Rectal smooth muscle tissue (tissue), 1 donor: ENCODE measurements around the gene NAV3.

Source experiments
- H3K27ac ChIP-seq: one replicate; pipeline ENCODE4 v1.7.0; 2013; ENCODE audit warnings: low read depth, low read length, inconsistent platforms
- H3K27me3 ChIP-seq: one replicate; pipeline ENCODE4 v1.7.0; 2013; ENCODE audit warnings: low read length; ENCODE audit not compliant: control insufficient read depth, insufficient read depth
- H3K36me3 ChIP-seq: one replicate; pipeline ENCODE4 v1.7.0; 2013; ENCODE audit warnings: low read length; ENCODE audit not compliant: control insufficient read depth, insufficient read depth
- H3K4me1 ChIP-seq: one replicate; pipeline ENCODE4 v1.7.0; 2013; ENCODE audit warnings: low read length; ENCODE audit not compliant: control insufficient read depth, insufficient read depth
- H3K4me3 ChIP-seq: one replicate; pipeline ENCODE4 v1.7.0; 2013; ENCODE audit warnings: low read length
- H3K9ac ChIP-seq: one replicate; pipeline ENCODE4 v1.7.0; 2013; ENCODE audit warnings: low read length

NAV3 gene

DNA sequence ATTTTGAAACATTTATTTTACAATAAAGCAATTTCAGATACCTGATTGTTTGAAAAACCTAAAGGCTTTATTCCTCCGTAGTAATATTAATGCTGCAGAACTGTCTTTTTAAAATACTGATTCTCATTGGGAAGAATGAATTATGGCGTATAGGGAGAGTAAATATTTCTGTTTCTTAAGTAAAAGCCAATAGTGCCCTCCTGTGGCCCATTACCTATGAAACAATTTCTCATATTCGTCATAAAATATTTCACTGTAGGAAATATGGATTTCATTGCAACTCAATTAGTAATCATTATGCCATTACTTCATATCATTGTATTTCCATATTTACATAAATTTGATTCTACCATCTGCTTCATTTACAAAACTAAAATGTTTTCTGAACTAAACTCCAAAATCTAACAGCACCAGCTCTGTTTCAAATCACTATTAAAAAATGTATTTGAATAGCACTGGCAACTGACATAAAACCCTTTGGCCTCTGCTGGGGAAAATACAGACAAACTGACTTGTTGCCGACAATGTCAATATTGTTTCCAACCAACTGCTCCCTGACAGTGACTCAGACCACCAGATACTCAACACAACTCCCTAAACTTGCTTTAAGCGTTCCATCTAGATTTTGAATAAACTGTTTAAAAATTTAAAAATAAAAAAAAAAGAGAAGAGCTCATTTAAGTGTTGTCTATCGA is 290.3 kb downstream of the NAV3 start:
- H3K9ac ChIP-seq: no peak overlapping the region
- H3K27me3 ChIP-seq: no peaks in the 10 kb centered on the region
- no peaks in the 10 kb centered on the region for H3K36me3 ChIP-seq
- H3K27ac ChIP-seq: no peak overlapping the region
- H3K4me3 ChIP-seq: no peak overlapping the region
- H3K4me1 ChIP-seq: no peaks in the 10 kb centered on the region

DNA sequence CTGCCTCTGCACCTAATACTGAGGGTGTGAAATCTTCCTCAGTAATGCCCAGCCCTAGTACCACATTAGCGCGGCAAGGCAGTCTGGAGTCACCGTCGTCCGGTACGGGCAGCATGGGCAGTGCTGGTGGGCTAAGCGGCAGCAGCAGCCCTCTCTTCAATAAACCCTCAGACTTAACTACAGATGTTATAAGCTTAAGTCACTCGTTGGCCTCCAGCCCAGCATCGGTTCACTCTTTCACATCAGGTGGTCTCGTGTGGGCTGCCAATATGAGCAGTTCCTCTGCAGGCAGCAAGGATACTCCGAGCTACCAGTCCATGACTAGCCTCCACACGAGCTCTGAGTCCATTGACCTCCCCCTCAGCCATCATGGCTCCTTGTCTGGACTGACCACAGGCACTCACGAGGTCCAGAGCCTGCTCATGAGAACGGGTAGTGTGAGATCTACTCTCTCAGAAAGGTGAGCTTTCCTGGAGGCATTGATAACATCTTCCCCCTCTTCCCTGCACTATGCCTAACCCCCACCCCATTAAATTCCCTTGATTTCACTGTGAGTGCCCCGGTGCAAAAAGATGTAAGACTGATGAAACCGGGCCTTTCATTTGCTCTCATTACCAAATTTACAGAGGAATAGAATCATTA is 291.4 kb downstream of the NAV3 start:
- no peaks in the 10 kb centered on the region for H3K4me1 ChIP-seq
- no peak overlapping the region for H3K9ac ChIP-seq
- no peaks in the 10 kb centered on the region for H3K27me3 ChIP-seq
- H3K4me3 ChIP-seq: no peak overlapping the region
- no peak overlapping the region for H3K27ac ChIP-seq
- H3K36me3 ChIP-seq: no peaks in the 10 kb centered on the region

DNA sequence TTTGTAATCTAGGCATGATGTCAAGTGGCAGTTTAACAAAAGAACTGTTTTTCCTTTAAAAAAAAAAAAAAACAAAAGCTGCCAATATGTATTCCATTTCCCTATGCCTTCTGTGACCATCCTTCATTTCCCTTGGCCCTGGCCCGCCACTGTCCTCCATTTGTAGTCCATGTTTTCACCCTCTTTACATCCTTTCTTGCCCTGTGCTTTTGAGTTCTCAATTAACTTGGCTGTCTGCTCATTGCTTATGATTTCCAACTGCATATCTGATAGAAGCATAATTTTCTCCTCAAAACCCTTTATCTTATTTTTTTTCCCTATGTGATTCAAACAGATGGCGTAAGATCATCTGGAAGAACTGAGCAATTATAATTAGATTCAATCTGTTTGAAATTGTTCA is 297.5 kb downstream of the NAV3 start:
- Histone ChIP-seq H3K9ac (no peak overlapping the region), H3K27ac (no peak overlapping the region), H3K4me1 (no peaks in the 10 kb centered on the region), H3K4me3 (no peak overlapping the region), H3K27me3 (no peaks in the 10 kb centered on the region), H3K36me3 (no peaks in the 10 kb centered on the region)

DNA sequence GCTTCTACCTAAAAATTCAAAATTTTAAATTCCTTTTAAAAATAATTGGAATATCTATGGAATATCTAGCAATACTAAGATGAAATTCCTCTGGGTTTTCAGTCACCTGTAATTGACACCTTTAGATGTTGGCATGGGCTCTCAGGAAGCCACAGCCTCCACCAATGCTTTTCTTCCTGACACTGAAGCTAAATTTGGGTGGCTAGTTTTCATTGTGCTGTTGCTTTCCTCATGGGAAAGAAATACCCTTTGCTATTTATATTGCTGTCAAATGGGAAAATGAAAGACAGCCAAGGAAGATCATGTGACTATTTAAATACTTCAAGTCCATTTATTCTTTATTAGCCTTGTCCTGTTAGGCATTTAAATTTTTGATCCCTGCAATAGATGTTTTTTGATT is 313.0 kb downstream of the NAV3 start:
- H3K4me1 ChIP-seq: no peaks in the 10 kb centered on the region
- no peak overlapping the region for H3K4me3 ChIP-seq
- H3K27ac ChIP-seq: no peak overlapping the region
- H3K27me3 ChIP-seq: no peaks in the 10 kb centered on the region
- no peak overlapping the region for H3K9ac ChIP-seq
- no peaks in the 10 kb centered on the region for H3K36me3 ChIP-seq

DNA sequence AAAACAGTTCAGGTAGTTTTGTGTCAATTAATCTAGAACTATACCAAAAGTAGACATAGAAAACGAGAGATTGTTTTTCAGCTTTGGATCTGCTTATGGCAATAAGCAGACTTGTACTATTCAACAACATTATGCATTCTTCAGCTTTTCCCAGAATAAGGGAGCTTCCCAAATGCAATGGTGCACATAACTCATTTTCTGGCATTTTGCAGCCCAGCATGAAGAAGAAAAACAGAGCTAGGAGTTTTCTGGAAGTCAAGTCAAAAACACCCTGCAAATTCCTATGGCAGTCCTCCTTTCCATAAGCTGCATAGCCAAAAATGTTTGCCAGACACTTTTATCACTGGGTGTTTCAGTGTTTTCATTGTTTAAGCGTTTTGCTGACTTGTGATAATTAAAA is 314.7 kb downstream of the NAV3 start:
- Histone ChIP-seq H3K4me1 (no peaks in the 10 kb centered on the region), H3K4me3 (no peak overlapping the region), H3K27me3 (no peaks in the 10 kb centered on the region), H3K9ac (no peak overlapping the region), H3K36me3 (no peaks in the 10 kb centered on the region), H3K27ac (no peak overlapping the region)

DNA sequence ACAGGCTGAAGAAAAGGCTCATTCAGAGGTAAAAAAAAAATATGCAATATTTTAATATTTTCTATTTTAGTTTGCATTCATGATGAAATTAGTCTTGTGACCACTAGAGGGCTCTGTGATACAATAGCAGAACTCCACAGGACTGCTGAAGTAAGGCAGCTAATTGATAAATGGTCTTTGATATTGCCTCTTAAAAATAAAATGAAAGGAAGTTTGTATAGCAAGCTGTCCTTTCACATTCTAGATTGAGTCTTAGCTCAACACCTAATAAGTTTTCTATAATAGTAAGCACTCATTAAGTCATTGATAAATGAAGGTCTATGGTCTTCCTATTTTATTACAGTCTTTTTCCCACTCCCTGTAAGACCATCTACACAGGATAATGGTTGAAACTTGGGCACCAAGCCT is 315.7 kb downstream of the NAV3 start:
- no peak overlapping the region for H3K9ac ChIP-seq
- H3K4me3 ChIP-seq: no peak overlapping the region
- no peaks in the 10 kb centered on the region for H3K36me3 ChIP-seq
- H3K27ac ChIP-seq: no peak overlapping the region
- no peaks in the 10 kb centered on the region for H3K27me3 ChIP-seq
- H3K4me1 ChIP-seq: no peaks in the 10 kb centered on the region

DNA sequence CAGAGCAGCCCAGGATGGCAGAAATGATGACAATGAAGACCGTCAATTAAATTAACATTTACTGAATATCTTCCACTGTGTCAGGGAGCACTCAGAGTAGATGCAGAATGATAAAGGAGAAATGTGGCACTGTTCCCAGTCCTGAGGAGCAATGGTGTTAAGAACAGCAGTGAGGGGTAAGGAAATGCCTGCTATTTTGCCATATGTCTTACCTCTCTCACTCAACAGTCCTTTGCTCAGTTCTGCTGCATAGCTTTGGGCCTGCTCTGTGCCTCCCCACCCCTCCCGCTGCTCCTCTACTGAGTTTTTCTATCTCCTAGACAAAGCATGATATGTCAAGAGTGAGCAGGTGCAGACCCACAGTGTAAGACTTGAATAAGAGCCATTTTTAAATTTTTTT is 318.8 kb downstream of the NAV3 start:
- H3K36me3 ChIP-seq: no peaks in the 10 kb centered on the region
- no peak overlapping the region for H3K27ac ChIP-seq
- no peak overlapping the region for H3K9ac ChIP-seq
- H3K4me1 ChIP-seq: no peaks in the 10 kb centered on the region
- H3K27me3 ChIP-seq: no peaks in the 10 kb centered on the region
- no peak overlapping the region for H3K4me3 ChIP-seq

DNA sequence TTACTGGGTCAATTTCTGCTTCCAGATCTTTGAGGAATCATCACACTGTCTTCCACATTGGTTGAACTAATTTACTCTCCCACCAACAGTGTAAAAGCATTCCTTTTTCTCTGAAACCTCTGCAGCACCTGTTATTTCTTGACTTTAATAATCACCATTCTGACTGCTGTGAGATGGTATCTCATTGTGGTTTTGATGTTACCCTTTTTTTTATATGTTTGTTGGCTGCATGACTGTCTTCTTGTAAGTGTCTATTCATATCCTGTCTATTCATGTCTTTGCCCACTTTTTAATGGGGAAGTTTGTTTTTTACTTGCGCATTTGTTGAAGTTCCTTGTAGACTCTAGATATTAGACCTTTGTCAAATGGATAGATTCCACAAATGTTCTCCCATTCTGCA is 324.9 kb downstream of the NAV3 start:
- Histone ChIP-seq H3K4me3 (no peak overlapping the region), H3K4me1 (no peaks in the 10 kb centered on the region), H3K27me3 (no peaks in the 10 kb centered on the region), H3K27ac (no peak overlapping the region), H3K9ac (no peak overlapping the region), H3K36me3 (no peaks in the 10 kb centered on the region)

DNA sequence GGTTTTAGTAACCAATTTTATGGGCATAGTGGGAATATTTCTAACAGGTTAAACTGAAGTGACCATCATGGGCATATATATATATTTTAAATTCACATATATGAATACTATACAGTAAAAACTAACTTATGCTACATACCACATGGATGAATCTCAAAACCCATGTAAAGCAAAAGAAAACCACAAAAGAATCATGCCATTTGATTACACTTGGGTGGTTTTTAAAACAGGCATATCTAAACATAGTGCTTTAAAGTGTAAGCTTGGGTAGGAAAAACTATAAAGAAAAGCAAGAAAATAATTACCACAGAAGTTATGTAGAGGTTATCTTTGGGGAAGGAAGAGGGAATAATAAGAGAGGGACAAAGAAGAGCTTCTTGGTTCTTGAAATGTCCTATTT is 326.1 kb downstream of the NAV3 start:
- no peaks in the 10 kb centered on the region for H3K4me1 ChIP-seq
- no peak overlapping the region for H3K27ac ChIP-seq
- no peak overlapping the region for H3K4me3 ChIP-seq
- no peaks in the 10 kb centered on the region for H3K27me3 ChIP-seq
- H3K9ac ChIP-seq: no peak overlapping the region
- H3K36me3 ChIP-seq: no peaks in the 10 kb centered on the region

DNA sequence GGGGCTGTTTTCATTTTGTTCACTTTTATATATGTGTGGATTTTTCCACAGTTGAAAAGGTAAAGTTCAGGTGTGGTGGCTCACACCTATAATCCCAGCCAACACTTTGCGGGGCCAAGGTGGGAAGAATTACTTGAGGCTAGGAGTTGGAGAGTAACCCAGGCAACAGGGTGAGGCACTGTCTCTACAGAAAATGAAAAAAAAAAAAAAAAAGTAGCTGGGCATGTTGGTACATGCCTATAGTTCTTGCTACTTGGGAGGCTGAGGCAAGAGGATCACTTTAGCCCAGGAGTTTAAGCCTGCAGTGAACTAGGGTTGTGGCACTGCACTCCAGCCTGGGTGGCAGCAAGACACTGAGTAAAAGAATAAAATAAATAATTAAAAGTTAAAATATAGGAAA is 326.5 kb downstream of the NAV3 start:
- Histone ChIP-seq H3K9ac (no peak overlapping the region), H3K27ac (no peak overlapping the region), H3K4me3 (no peak overlapping the region), H3K27me3 (no peaks in the 10 kb centered on the region), H3K4me1 (no peaks in the 10 kb centered on the region), H3K36me3 (no peaks in the 10 kb centered on the region)

DNA sequence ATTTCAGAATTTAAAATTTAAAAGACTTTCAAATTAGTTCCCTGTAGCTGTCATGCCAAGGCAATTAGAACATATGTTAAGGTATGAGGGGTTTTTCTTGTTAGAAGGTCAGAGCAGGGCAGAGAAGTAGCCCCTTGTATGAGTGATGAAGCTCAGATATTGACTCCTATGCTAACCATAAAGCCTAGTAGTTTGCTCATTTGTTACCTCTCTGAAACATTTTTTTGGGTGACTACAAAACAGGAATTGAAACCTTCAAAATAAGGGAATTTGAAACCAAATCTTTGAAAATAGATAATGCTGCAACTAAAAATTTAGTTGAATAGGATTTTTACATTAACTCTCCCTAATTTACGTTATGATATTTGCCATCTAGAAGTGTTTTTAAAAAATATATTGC is 333.5 kb downstream of the NAV3 start:
- H3K36me3 ChIP-seq: no peaks in the 10 kb centered on the region
- no peak overlapping the region for H3K27ac ChIP-seq
- H3K4me3 ChIP-seq: no peak overlapping the region
- H3K4me1 ChIP-seq: no peaks in the 10 kb centered on the region
- no peak overlapping the region for H3K9ac ChIP-seq
- H3K27me3 ChIP-seq: no peaks in the 10 kb centered on the region

DNA sequence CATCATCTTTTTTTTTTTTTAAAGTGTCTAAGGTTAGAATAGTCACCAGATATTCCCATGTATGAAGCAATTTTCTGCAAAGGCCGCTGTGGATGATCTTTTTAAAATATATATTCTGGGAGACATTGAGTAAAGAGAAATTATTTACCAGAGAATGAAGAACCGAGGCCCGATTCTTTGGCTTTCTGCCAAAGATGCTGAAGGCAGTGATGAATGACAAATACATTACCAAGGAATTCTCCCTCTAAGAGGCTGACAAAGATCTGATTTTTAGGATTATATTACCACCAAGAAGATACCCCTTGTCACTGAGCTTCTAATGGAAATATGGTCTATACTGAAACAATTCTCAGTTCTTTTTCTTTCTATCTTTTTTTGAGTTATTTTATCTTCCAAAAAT is 336.8 kb downstream of the NAV3 start:
- Histone ChIP-seq H3K4me3 (no peak overlapping the region), H3K36me3 (no peaks in the 10 kb centered on the region), H3K27me3 (no peaks in the 10 kb centered on the region), H3K4me1 (no peaks in the 10 kb centered on the region), H3K27ac (no peak overlapping the region), H3K9ac (no peak overlapping the region)

DNA sequence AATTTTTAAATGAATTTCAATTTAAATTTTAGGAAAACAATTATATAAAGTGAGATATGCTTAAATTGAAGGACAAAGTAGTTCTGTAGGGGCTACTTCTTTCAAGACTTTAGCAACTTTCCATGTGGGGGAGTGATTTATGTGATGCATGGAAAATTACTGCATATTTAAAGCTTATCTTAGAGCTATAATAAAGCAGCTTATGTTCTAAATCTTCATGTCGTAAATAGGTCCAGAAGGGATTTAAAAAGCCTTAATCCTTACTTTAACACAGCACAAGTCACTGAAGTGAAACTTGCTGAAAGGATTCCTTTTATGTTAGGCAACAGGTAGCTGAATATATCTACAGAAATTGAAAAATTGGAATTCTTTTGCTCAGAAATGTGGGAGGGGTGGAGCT is 340.4 kb downstream of the NAV3 start:
- H3K36me3 ChIP-seq: no peaks in the 10 kb centered on the region
- H3K27me3 ChIP-seq: no peaks in the 10 kb centered on the region

More for the DNA sequence above, 340.4 kb downstream of the NAV3 start:
- Histone ChIP-seq H3K9ac (no peak overlapping the region), H3K27ac (no peak overlapping the region), H3K4me1 (no peaks in the 10 kb centered on the region), H3K4me3 (no peak overlapping the region)
